ENCODE measurements around the gene AHR.
"Not testable (repeated sequence)": the region's sequence is repeated elsewhere in the genome, so short reads cannot be mapped to it uniquely, and the experiment has no call there.

The AHR gene

GRCh38 chr7:17376595-17376994, 78.1 kb downstream of the AHR start:
- Histone ChIP-seq H3K9ac (no peak overlapping the region), H3K4me1 (ENCODE audit: low read depth, poor library complexity, severe bottlenecking) (no peaks in the 10 kb centered on the region), H2AFZ (ENCODE audit: low read depth) (no peak overlapping the region), H3K27ac (no peak overlapping the region), H3K4me3 (IDR thresholded peaks at IDR 0.05; ENCODE audit: insufficient read depth, low read depth, low read length) (no peak overlapping the region), H3K27me3 (ENCODE audit: insufficient read depth, low read depth) (no peaks in the 10 kb centered on the region), H4K20me1 (ENCODE audit: insufficient read depth) (no peaks in the 10 kb centered on the region), H3K36me3 (ENCODE audit: insufficient read depth) (no peaks in the 10 kb centered on the region), H3K79me2 (ENCODE audit: insufficient read depth, low read depth) (no peaks in the 10 kb centered on the region), H3K4me2 (no peak overlapping the region)
- TF ChIP-seq CTCF (conservative IDR thresholded peaks at IDR 0.05; ENCODE audit: low read depth, low read length): no peak

GRCh38 chr7:17380736-17381662, 82.5 kb downstream of the AHR start:
- no peak overlapping the region for H2AFZ ChIP-seq (ENCODE audit: low read depth)
- H3K4me3 ChIP-seq (IDR thresholded peaks at IDR 0.05; ENCODE audit: insufficient read depth, low read depth, low read length): no peak overlapping the region
- no peaks in the 10 kb centered on the region for H3K79me2 ChIP-seq (ENCODE audit: insufficient read depth, low read depth)
- no peaks in the 10 kb centered on the region for H3K27me3 ChIP-seq (ENCODE audit: insufficient read depth, low read depth)
- no peaks in the 10 kb centered on the region for H3K36me3 ChIP-seq (ENCODE audit: insufficient read depth)
- no peak overlapping the region for H3K4me2 ChIP-seq
- TF ChIP-seq CTCF (conservative IDR thresholded peaks at IDR 0.05; ENCODE audit: low read depth, low read length): no peak
- no peaks in the 10 kb centered on the region for H4K20me1 ChIP-seq (ENCODE audit: insufficient read depth)
- no peak overlapping the region for H3K9ac ChIP-seq
- no peaks in the 10 kb centered on the region for H3K4me1 ChIP-seq (ENCODE audit: low read depth, poor library complexity, severe bottlenecking)
- H3K27ac ChIP-seq: no peak overlapping the region

GRCh38 chr7:17382408-17383354, 84.2 kb downstream of the AHR start:
- not testable (repeated sequence) for H3K9ac ChIP-seq; H4K20me1 ChIP-seq (ENCODE audit: insufficient read depth); H3K4me3 ChIP-seq (IDR thresholded peaks at IDR 0.05; ENCODE audit: insufficient read depth, low read depth, low read length); H3K27ac ChIP-seq; H3K36me3 ChIP-seq (ENCODE audit: insufficient read depth); H3K4me1 ChIP-seq (ENCODE audit: low read depth, poor library complexity, severe bottlenecking); H3K4me2 ChIP-seq; H2AFZ ChIP-seq (ENCODE audit: low read depth); H3K27me3 ChIP-seq (ENCODE audit: insufficient read depth, low read depth); H3K79me2 ChIP-seq (ENCODE audit: insufficient read depth, low read depth)

GRCh38 chr7:17384400-17384799, 85.9 kb downstream of the AHR start:
- no peak overlapping the region for H3K27ac ChIP-seq
- H3K79me2 ChIP-seq (ENCODE audit: insufficient read depth, low read depth): no peaks in the 10 kb centered on the region
- H3K4me3 ChIP-seq (IDR thresholded peaks at IDR 0.05; ENCODE audit: insufficient read depth, low read depth, low read length): no peak overlapping the region
- H3K36me3 ChIP-seq (ENCODE audit: insufficient read depth): no peaks in the 10 kb centered on the region; the same call in 1 of the 2 replicates
- H3K27me3 ChIP-seq (ENCODE audit: insufficient read depth, low read depth): no peaks in the 10 kb centered on the region
- TF ChIP-seq CTCF (conservative IDR thresholded peaks at IDR 0.05; ENCODE audit: low read depth, low read length): no peak
- H2AFZ ChIP-seq (ENCODE audit: low read depth): no peak overlapping the region
- no peak overlapping the region for H3K9ac ChIP-seq
- no peaks in the 10 kb centered on the region for H3K4me1 ChIP-seq (ENCODE audit: low read depth, poor library complexity, severe bottlenecking)
- no peak overlapping the region for H3K4me2 ChIP-seq
- H4K20me1 ChIP-seq (ENCODE audit: insufficient read depth): no peaks in the 10 kb centered on the region

Data from KMS-11 (cell line).